ENCODE measurements around the gene TRIM32.
"Not testable (repeated sequence)": the region's sequence is repeated elsewhere in the genome, so short reads cannot be mapped to it uniquely, and the experiment has no call there.

TRIM32 gene

GRCh38 chr9:116688806-116689485 lies 1.8 kb downstream of the TRIM32 start:
- POLR2A ChIA-PET: no interaction called here
- DNase-seq (ENCODE audit: extremely low spot score): no peak
- TF ChIP-seq HDGF (IDR thresholded peaks at IDR 0.05; ENCODE audit: borderline replicate concordance): no peak
- no peak for TF ChIP-seq NFRKB (IDR thresholded peaks at IDR 0.05)
- TF ChIP-seq PKNOX1 (IDR thresholded peaks at IDR 0.05): no peak
- no peak for TF ChIP-seq ARNT (IDR thresholded peaks at IDR 0.05)
- CTCF ChIA-PET: no interaction called here

GRCh38 chr9:116689486-116690032 lies 2.5 kb downstream of the TRIM32 start:
- no peak for DNase-seq (ENCODE audit: extremely low spot score)
- TF ChIP-seq L3MBTL2 (conservative IDR thresholded peaks at IDR 0.05): no peak
- TF ChIP-seq TARDBP (IDR thresholded peaks at IDR 0.05): no peak
- no peak for TF ChIP-seq NFRKB (IDR thresholded peaks at IDR 0.05)
- TF ChIP-seq BHLHE40 (IDR thresholded peaks at IDR 0.05; ENCODE audit: borderline replicate concordance): no peak
- TF ChIP-seq HDGF (IDR thresholded peaks at IDR 0.05; ENCODE audit: borderline replicate concordance): no peak
- no peak for TF ChIP-seq PKNOX1 (IDR thresholded peaks at IDR 0.05)
- no peak for TF ChIP-seq LEF1 (IDR thresholded peaks at IDR 0.05; ENCODE audit: borderline replicate concordance)
- TF ChIP-seq FOXM1 (IDR thresholded peaks at IDR 0.05; ENCODE audit: borderline replicate concordance): no peak
- TF ChIP-seq SP1 (IDR thresholded peaks at IDR 0.05): no peak
- no peak for TF ChIP-seq ARNT (IDR thresholded peaks at IDR 0.05)
- TF ChIP-seq FOXA1 (IDR thresholded peaks at IDR 0.05): no peak
- no peak for TF ChIP-seq FOXK2 (IDR thresholded peaks at IDR 0.05)
- TF ChIP-seq ZNF384 (IDR thresholded peaks at IDR 0.05): no peak
- ChIA-PET POLR2A (no interaction called here), CTCF (no interaction called here)

GRCh38 chr9:116690805-116691204 lies 3.7 kb downstream of the TRIM32 start:
- DNase-seq (ENCODE audit: extremely low spot score); POLR2A ChIA-PET: not testable (repeated sequence)
- CTCF ChIA-PET: interaction anchor here (0.6 kb wide), 1 partner anchor 30 kb away, joined by 4 read pairs; no protein-coding TSS in a partner anchor

- POLR2A ChIA-PET: no interaction called here
- CTCF ChIA-PET: interaction anchor here (0.6 kb wide), 1 partner anchor 30 kb away, joined by 4 read pairs; no protein-coding TSS in a partner anchor
- TF ChIP-seq NFRKB (IDR thresholded peaks at IDR 0.05) (no peak), LEF1 (IDR thresholded peaks at IDR 0.05; ENCODE audit: borderline replicate concordance) (no peak), L3MBTL2 (conservative IDR thresholded peaks at IDR 0.05) (no peak), TARDBP (IDR thresholded peaks at IDR 0.05) (no peak), ARNT (IDR thresholded peaks at IDR 0.05) (no peak), CTBP1 (IDR thresholded peaks at IDR 0.05; ENCODE audit: borderline replicate concordance) (no peak), ZNF384 (IDR thresholded peaks at IDR 0.05) (no peak), ELF4 (IDR thresholded peaks at IDR 0.05) (no peak), FOXM1 (IDR thresholded peaks at IDR 0.05; ENCODE audit: borderline replicate concordance) (no peak), FOXK2 (IDR thresholded peaks at IDR 0.05) (no peak), SP1 (IDR thresholded peaks at IDR 0.05) (no peak), BHLHE40 (IDR thresholded peaks at IDR 0.05; ENCODE audit: borderline replicate concordance) (no peak), FOXA1 (IDR thresholded peaks at IDR 0.05) (no peak), HDGF (IDR thresholded peaks at IDR 0.05; ENCODE audit: borderline replicate concordance) (no peak), SUZ12 (IDR thresholded peaks at IDR 0.05) (no peak), PKNOX1 (IDR thresholded peaks at IDR 0.05) (no peak)
- no peak for DNase-seq (ENCODE audit: extremely low spot score)
Observed at GRCh38 chr9:116691607-116692006, 4.5 kb downstream of the TRIM32 start.

GRCh38 chr9:116692616-116693015 lies 5.5 kb downstream of the TRIM32 start:
- no peak for DNase-seq (ENCODE audit: extremely low spot score)
- TF ChIP-seq FOXA1 (IDR thresholded peaks at IDR 0.05) (no peak), LEF1 (IDR thresholded peaks at IDR 0.05; ENCODE audit: borderline replicate concordance) (no peak), ARNT (IDR thresholded peaks at IDR 0.05) (no peak), PKNOX1 (IDR thresholded peaks at IDR 0.05) (no peak), FOXK2 (IDR thresholded peaks at IDR 0.05) (no peak), ELF4 (IDR thresholded peaks at IDR 0.05) (no peak), L3MBTL2 (conservative IDR thresholded peaks at IDR 0.05) (no peak), SP1 (IDR thresholded peaks at IDR 0.05) (no peak), CTBP1 (IDR thresholded peaks at IDR 0.05; ENCODE audit: borderline replicate concordance) (no peak), SUZ12 (IDR thresholded peaks at IDR 0.05) (no peak), TARDBP (IDR thresholded peaks at IDR 0.05) (no peak)
- ChIA-PET POLR2A (no interaction called here), CTCF (no interaction called here)

GRCh38 chr9:116693233-116693731 lies 6.2 kb downstream of the TRIM32 start:
- TF ChIP-seq CTBP1 (IDR thresholded peaks at IDR 0.05; ENCODE audit: borderline replicate concordance): no peak
- no peak for TF ChIP-seq LEF1 (IDR thresholded peaks at IDR 0.05; ENCODE audit: borderline replicate concordance)
- no peak for TF ChIP-seq ARNT (IDR thresholded peaks at IDR 0.05)
- no peak for TF ChIP-seq TARDBP (IDR thresholded peaks at IDR 0.05)
- TF ChIP-seq L3MBTL2 (conservative IDR thresholded peaks at IDR 0.05): no peak
- ChIA-PET POLR2A (no interaction called here), CTCF (no interaction called here)
- DNase-seq (ENCODE audit: extremely low spot score): no peak

Data from HEK293T (cell line).